GM12892 (cell line): Measurements from ENCODE around the gene RNF225.
"Not testable (repeated sequence)": the region's sequence is repeated elsewhere in the genome, so short reads cannot be mapped to it uniquely, and the experiment has no call there.

Source experiments
- DNase-seq: peaks from one replicate; pipeline ENCODE4 v3.0.0; 2011; ENCODE audit not compliant: insufficient read length
- FAIRE-seq: peaks from 2 replicates; lab custom pipeline; 2011; peaks lifted over from hg19 to GRCh38; lab: Jason Lieb, UNC
- POLR2A ChIP-seq: IDR thresholded peaks from 2 replicates; pipeline ENCODE4 v1.6.1; 2011; ENCODE audit warnings: low read depth, low read length, control low read depth
- POLR2AphosphoS5 ChIP-seq: IDR thresholded peaks from 2 replicates; pipeline ENCODE4 v1.6.1; 2011; ENCODE audit warnings: low read depth, low read length, control low read depth
- TAF1 ChIP-seq: IDR thresholded peaks from 2 replicates; pipeline ENCODE4 v1.6.1; 2011; ENCODE audit warnings: low read depth, mild to moderate bottlenecking, control low read depth, low read length, borderline replicate concordance

Gene RNF225

DNA sequence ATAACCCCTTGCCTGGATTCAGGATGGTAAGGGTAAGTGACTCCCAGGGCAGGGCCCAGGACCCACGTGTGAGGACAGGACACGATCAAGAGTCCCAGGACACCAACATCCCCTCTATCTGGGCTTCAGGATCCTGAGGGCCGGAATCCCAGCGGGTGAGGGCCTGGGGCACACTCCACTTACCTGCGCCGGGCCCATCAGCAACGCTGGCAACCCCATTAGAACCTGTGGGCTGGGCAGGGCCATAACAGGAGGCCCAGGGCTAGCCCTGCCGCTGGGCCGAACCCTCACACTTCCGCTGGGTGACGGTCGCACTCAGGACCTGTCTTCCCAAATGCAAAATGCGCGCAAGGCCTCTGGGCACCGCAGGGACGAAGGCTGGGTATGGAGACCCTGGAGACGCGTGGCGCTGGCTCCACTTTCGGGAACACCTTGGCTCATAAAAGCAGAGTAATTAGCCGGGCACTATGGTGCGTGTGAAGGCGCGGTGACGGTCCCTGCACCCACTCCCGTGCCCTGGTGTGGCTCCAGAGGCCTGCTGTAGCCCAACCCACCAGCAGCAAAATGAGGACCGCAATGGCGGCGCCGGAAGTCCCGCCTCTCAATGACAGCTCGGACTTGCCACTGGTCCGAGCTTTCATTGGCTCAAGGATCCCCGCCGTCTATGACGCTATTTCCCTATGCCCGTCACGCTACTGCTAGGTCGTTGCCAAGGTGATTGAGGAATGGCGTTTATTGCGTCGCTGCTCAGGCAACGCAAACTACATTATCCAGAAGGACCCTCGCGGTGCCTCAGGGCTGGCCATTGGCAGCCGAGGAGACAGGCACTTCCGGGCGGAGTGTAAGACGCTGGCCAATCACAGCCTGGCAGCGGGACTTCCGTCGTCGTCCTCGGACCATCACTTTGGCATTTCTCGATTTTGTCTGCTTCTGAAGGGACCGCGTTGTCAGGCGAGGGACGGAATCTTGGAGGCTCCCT is 44.4 kb downstream of the RNF225 start, which contains the start of gene ZNF132:
ZNF132 (minus strand) TSS at position 578 of the 979 bp plus-strand sequence; CDS start at position 246, 332 bp downstream.
- DNase-seq, result peak; percentile 90
- peak; percentile 97 for FAIRE-seq
- TF ChIP-seq POLR2AphosphoS5 (no peak), TAF1 (no peak), POLR2A (no peak)

GRCh38 chr19:58440556-58440955 is 45.1 kb downstream of the RNF225 start:
- FAIRE-seq (no peak), DNase-seq (no peak)
- no peak for TF ChIP-seq TAF1

DNA sequence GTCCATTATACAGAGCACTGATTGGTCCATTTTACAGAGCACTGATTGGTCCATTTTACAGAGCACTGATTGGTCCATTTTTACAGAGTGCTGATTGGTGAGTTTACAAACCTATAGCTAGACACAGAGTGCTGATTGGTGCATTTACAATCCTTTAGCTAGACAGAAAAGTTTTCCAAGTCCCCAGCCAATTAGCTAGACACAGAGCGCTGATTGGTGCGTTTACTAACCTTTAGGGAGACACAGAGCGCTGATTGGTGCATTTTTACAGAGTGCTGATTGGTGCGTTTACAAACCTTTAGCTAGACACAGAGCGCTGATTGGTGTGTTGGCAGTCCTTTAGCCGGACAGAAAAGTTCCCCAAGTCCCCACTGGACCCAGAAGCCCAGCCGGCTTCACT is 47.5 kb downstream of the RNF225 start:
- FAIRE-seq, DNase-seq: not testable (repeated sequence)
